ENCODE data around the gene TCERG1L.

TCERG1L gene

GRCh38 chr10:131312478-131312836 is 936 bp upstream of the TCERG1L start:
- peak overlapping the region; percentile 64 to 84 (median 80); a peak in 21 of 22 replicates for H3K9ac ChIP-seq

GRCh38 chr10:131311402-131311660 is 190 bp downstream of the TCERG1L start:
- Histone ChIP-seq H4K20me1 (peaks cover 0 to 10% (median 0%) of the 10 kb centered on the region in 11 experiments; a peak in 4 of 22 replicates), H3K36me3 (peaks cover 0 to 23% (median 0%) of the 10 kb centered on the region in 11 experiments; a peak in 5 of 22 replicates), H3K4me1 (peaks cover 10 to 49% (median 35%) of the 10 kb centered on the region in 10 experiments; a peak in 19 of 20 replicates), H3K4me3 (peak overlapping the region; percentile 58 to 78 (median 70)), H3K4me2 (peak overlapping the region; percentile 44 to 85 (median 75)), H3K9me3 (replicated peaks in 1 of 11) (peaks cover 3 to 20% (median 16%) of the 10 kb centered on the region in 11 experiments; a peak in 15 of 22 replicates), H3K27me3 (no peaks in the 10 kb centered on the region; a peak in 1 of 22 replicates), H3K9ac (peak overlapping the region in 9 of 11 experiments; percentile 50 to 82 (median 72); a peak in 18 of 22 replicates), H3K27ac (peak overlapping the region in 8 of 11 experiments; percentile 43 to 73 (median 58); a peak in 15 of 22 replicates)
- no peak for TF ChIP-seq Cebpa-rat (IDR thresholded peaks at IDR 0.05)

More at GRCh38 chr10:131312478-131312836, 936 bp upstream of the TCERG1L start:
- H4K20me1 ChIP-seq: peaks cover 0 to 10% (median 0%) of the 10 kb centered on the region in 11 experiments; a peak in 4 of 22 replicates
- H3K4me3 ChIP-seq: peak overlapping the region; percentile 58 to 78 (median 70)
- H3K36me3 ChIP-seq: peaks cover 0 to 12% (median 0%) of the 10 kb centered on the region in 11 experiments; a peak in 5 of 22 replicates
- H3K4me2 ChIP-seq: peak overlapping the region; percentile 66 to 89 (median 71)
- H3K4me1 ChIP-seq: peaks cover 10 to 45% (median 35%) of the 10 kb centered on the region in 10 experiments; a peak in 19 of 20 replicates
- H3K9me3 ChIP-seq (replicated peaks in 1 of 11): peaks cover 3 to 20% (median 16%) of the 10 kb centered on the region in 11 experiments; a peak in 15 of 22 replicates
- peak overlapping the region in 10 of 11 experiments; percentile 41 to 84 (median 78); a peak in 19 of 22 replicates for H3K27ac ChIP-seq
- no peaks in the 10 kb centered on the region; a peak in 1 of 22 replicates for H3K27me3 ChIP-seq
- no peak for TF ChIP-seq Cebpa-rat (IDR thresholded peaks at IDR 0.05)

GRCh38 chr10:131310551-131311401 is 745 bp downstream of the TCERG1L start:
- peaks cover 0 to 10% (median 0%) of the 10 kb centered on the region in 11 experiments; a peak in 4 of 22 replicates for H4K20me1 ChIP-seq
- H3K27me3 ChIP-seq: no peaks in the 10 kb centered on the region; a peak in 1 of 22 replicates
- peaks cover 10 to 49% (median 35%) of the 10 kb centered on the region in 10 experiments; a peak in 19 of 20 replicates for H3K4me1 ChIP-seq
- H3K9me3 ChIP-seq (replicated peaks in 1 of 11): peaks cover 3 to 20% (median 16%) of the 10 kb centered on the region in 11 experiments; a peak in 15 of 22 replicates
- peak overlapping the region in 9 of 11 experiments; percentile 50 to 82 (median 72); a peak in 18 of 22 replicates for H3K9ac ChIP-seq
- TF ChIP-seq Cebpa-rat (IDR thresholded peaks at IDR 0.05): no peak
- H3K36me3 ChIP-seq: peaks cover 0 to 28% (median 5%) of the 10 kb centered on the region in 11 experiments; a peak in 6 of 22 replicates
- peak overlapping the region; percentile 44 to 85 (median 75) for H3K4me2 ChIP-seq
- peak overlapping the region in 8 of 11 experiments; percentile 43 to 73 (median 58); a peak in 15 of 22 replicates for H3K27ac ChIP-seq
- peak overlapping the region; percentile 58 to 78 (median 70) for H3K4me3 ChIP-seq

- Histone ChIP-seq H3K9ac (peak overlapping the region in 8 of 11 experiments; percentile 65 to 82 (median 76); a peak in 14 of 22 replicates), H3K4me1 (peaks cover 10 to 46% (median 33%) of the 10 kb centered on the region in 10 experiments; a peak in 19 of 20 replicates), H3K4me3 (peak overlapping the region; percentile 58 to 78 (median 70); a peak in 19 of 20 replicates), H4K20me1 (peaks cover 0 to 10% (median 0%) of the 10 kb centered on the region in 11 experiments; a peak in 4 of 22 replicates), H3K4me2 (peak overlapping the region; percentile 44 to 85 (median 75)), H3K27ac (peak overlapping the region in 6 of 11 experiments; percentile 47 to 73 (median 58); a peak in 7 of 22 replicates), H3K9me3 (replicated peaks in 1 of 11) (peaks cover 3 to 24% (median 19%) of the 10 kb centered on the region in 11 experiments; a peak in 18 of 22 replicates), H3K27me3 (no peaks in the 10 kb centered on the region; a peak in 1 of 22 replicates), H3K36me3 (peaks cover 0 to 33% (median 9%) of the 10 kb centered on the region in 11 experiments; a peak in 13 of 22 replicates)
- no peak for TF ChIP-seq Cebpa-rat (IDR thresholded peaks at IDR 0.05)
These were observed 1.4 kb downstream of the TCERG1L start for GRCh38 chr10:131310142-131310541.

GRCh38 chr10:131300508-131300907 is 11.0 kb downstream of the TCERG1L start:
- Histone ChIP-seq H3K9me3 (replicated peaks in 1 of 11) (peaks cover 42 to 70% (median 66%) of the 10 kb centered on the region in 11 experiments), H3K27me3 (no peaks in the 10 kb centered on the region), H3K4me3 (peak overlapping the region in 2 of 10 experiments; percentile 11 to 21; a peak in 1 of 20 replicates), H4K20me1 (no peaks in the 10 kb centered on the region), H3K36me3 (peaks cover 0 to 71% (median 55%) of the 10 kb centered on the region in 11 experiments; a peak in 18 of 22 replicates), H3K4me1 (no peaks in the 10 kb centered on the region), H3K9ac (no peak overlapping the region), H3K4me2 (no peak overlapping the region), H3K27ac (no peak overlapping the region)
- TF ChIP-seq Cebpa-rat (IDR thresholded peaks at IDR 0.05): no peak

GRCh38 chr10:131290781-131291180 is 20.7 kb downstream of the TCERG1L start:
- no peak overlapping the region for H3K4me2 ChIP-seq
- no peaks in the 10 kb centered on the region for H3K27me3 ChIP-seq
- no peak overlapping the region for H3K4me3 ChIP-seq
- H3K9ac ChIP-seq: no peak overlapping the region
- H3K27ac ChIP-seq: no peak overlapping the region
- peaks cover 0 to 6% (median 0%) of the 10 kb centered on the region in 11 experiments; a peak in 2 of 22 replicates for H4K20me1 ChIP-seq
- H3K9me3 ChIP-seq (replicated peaks in 1 of 11): 0 out of 22 replicates have a peak, but pooled peaks cover 0 to 5% (median 0%) of the 10 kb centered on the region in 11 experiments
- H3K36me3 ChIP-seq: peaks cover 0 to 57% (median 0%) of the 10 kb centered on the region in 11 experiments; a peak in 8 of 22 replicates
- TF ChIP-seq Cebpa-rat (IDR thresholded peaks at IDR 0.05): no peak
- H3K4me1 ChIP-seq: peaks cover 0 to 15% (median 7%) of the 10 kb centered on the region in 10 experiments; a peak in 9 of 20 replicates

- Histone ChIP-seq H4K20me1 (peaks cover 0 to 6% (median 0%) of the 10 kb centered on the region in 11 experiments; a peak in 2 of 22 replicates), H3K27me3 (no peaks in the 10 kb centered on the region), H3K9ac (no peak overlapping the region), H3K4me1 (peaks cover 2 to 17% (median 9%) of the 10 kb centered on the region in 10 experiments; a peak in 13 of 20 replicates), H3K36me3 (peaks cover 0 to 63% (median 3%) of the 10 kb centered on the region in 11 experiments; a peak in 9 of 22 replicates), H3K9me3 (replicated peaks in 1 of 11) (peaks cover 0 to 9% (median 7%) of the 10 kb centered on the region in 11 experiments; a peak in 12 of 22 replicates), H3K4me2 (peak overlapping the region in 5 of 11 experiments; percentile 10 to 42 (median 16); a peak in 6 of 22 replicates), H3K27ac (no peak overlapping the region; a peak in 1 of 22 replicates), H3K4me3 (no peak overlapping the region)
- no peak for TF ChIP-seq Cebpa-rat (IDR thresholded peaks at IDR 0.05)
These were observed 22.9 kb downstream of the TCERG1L start for GRCh38 chr10:131288648-131289047.

- Histone ChIP-seq H3K4me1 (peaks cover 13 to 33% (median 20%) of the 10 kb centered on the region in 10 experiments), H3K27ac (no peak overlapping the region), H3K4me2 (peak overlapping the region; percentile 20 to 72 (median 46); a peak in 17 of 22 replicates), H4K20me1 (peaks cover 0 to 28% (median 0%) of the 10 kb centered on the region in 11 experiments; a peak in 3 of 22 replicates), H3K27me3 (no peaks in the 10 kb centered on the region), H3K4me3 (no peak overlapping the region), H3K9ac (no peak overlapping the region), H3K9me3 (replicated peaks in 1 of 11) (peaks cover 0 to 14% (median 7%) of the 10 kb centered on the region in 11 experiments; a peak in 12 of 22 replicates), H3K36me3 (peaks cover 0 to 61% (median 4%) of the 10 kb centered on the region in 11 experiments; a peak in 11 of 22 replicates)
- TF ChIP-seq Cebpa-rat (IDR thresholded peaks at IDR 0.05): peak in 3 of 11 experiments; percentile 12 to 42 (median 15); a peak in 1 of 22 replicates
These were observed 28.6 kb downstream of the TCERG1L start for GRCh38 chr10:131282961-131283360.

All from BLaER1 treated with 17β-estradiol and CSF1 and Interleukin-3, amounts not matched to agents 10 nM and 100 nM (cell line).